ENCODE data around the gene GBA3. TPM values are rescaled to one million over a fixed set of nuclear protein-coding genes. Genes with fewer than 3 reads are reported as not detected.

The GBA3 gene
- total RNA-seq, 4 donors from 2014 or later, result 0.52 TPM; not detected in 3

GRCh38 chr4:22661443-22661842, 31.3 kb upstream of the GBA3 start:
- no peak overlapping the region for H3K4me3 ChIP-seq (ENCODE audit: low read depth, poor library complexity, severe bottlenecking)
- WGBS, 2 donors, result 31 to 40% methylated on average over 6 of the region's 6 CpGs
- DNase-seq (ENCODE audit: low spot score in 2 of 2), result no peak
- TF ChIP-seq POLR2A (IDR thresholded peaks at IDR 0.05), result no peak
- TF ChIP-seq, protein P1, sequence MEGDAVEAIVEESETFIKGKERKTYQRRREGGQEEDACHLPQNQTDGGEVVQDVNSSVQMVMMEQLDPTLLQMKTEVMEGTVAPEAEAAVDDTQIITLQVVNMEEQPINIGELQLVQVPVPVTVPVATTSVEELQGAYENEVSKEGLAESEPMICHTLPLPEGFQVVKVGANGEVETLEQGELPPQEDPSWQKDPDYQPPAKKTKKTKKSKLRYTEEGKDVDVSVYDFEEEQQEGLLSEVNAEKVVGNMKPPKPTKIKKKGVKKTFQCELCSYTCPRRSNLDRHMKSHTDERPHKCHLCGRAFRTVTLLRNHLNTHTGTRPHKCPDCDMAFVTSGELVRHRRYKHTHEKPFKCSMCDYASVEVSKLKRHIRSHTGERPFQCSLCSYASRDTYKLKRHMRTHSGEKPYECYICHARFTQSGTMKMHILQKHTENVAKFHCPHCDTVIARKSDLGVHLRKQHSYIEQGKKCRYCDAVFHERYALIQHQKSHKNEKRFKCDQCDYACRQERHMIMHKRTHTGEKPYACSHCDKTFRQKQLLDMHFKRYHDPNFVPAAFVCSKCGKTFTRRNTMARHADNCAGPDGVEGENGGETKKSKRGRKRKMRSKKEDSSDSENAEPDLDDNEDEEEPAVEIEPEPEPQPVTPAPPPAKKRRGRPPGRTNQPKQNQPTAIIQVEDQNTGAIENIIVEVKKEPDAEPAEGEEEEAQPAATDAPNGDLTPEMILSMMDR (IDR thresholded peaks at IDR 0.05), result no peak
- intact Hi-C loops (cut with DNase I; ENCODE audit: low total_unique reads), result no loop called here

GRCh38 chr4:22667332-22667940, 25.3 kb upstream of the GBA3 start:
- intact Hi-C loops (cut with DNase I; ENCODE audit: low total_unique reads), result no loop called here
- DNase-seq (ENCODE audit: low spot score in 2 of 2), result no peak
- no peak overlapping the region for H3K4me3 ChIP-seq (ENCODE audit: low read depth, poor library complexity, severe bottlenecking)
- WGBS, 2 donors, result 80 to 83% methylated on average over 3 of the region's 3 CpGs
- no peak for TF ChIP-seq POLR2A (IDR thresholded peaks at IDR 0.05)
- TF ChIP-seq, protein P1 (IDR thresholded peaks at IDR 0.05), result no peak

DNA sequence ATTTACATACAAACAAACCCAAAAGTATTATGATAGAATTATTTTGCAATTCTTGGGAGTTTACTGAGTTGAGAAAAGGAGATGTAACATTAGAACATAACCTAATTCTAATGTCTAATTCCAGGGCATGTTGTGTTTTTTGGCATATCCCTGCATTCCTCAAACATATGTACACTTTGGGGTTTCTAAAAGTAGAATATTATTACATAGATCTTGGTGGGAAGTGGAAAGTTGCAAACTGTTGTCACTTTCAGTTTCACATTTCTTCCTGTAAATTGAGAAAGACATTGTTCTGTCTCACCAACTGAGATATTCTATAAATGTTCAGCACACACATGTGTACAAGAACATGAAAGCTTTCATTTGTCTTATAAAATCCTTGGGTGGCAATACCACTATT, 24.4 kb upstream of the GBA3 start:
- DNase-seq (ENCODE audit: low spot score in 2 of 2), result no peak
- intact Hi-C loops (cut with DNase I; ENCODE audit: low total_unique reads), result no loop called here
- TF ChIP-seq POLR2A (IDR thresholded peaks at IDR 0.05), result no peak
- TF ChIP-seq, protein P1 (IDR thresholded peaks at IDR 0.05), result no peak
- H3K4me3 ChIP-seq (ENCODE audit: low read depth, poor library complexity, severe bottlenecking), result no peak overlapping the region

DNA sequence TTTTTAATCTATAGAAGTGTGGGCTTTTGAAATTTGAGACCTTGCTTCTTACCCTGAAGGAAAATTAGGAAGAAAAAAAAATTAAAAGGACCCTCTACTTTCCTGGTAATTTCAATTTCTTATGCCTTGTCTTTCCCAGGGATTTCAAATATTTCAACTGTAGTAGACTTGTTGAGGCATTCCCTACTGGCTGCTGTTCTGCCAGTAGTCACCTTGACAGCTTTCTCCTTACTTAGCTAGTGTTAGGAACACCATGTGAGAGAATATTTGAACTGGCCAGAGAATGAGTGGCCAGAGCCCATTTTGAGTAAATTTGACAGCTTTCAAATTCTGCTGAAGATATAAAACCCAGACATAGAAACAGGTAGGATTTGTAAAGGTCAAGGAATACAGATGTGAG, 24.0 kb upstream of the GBA3 start:
- DNase-seq (ENCODE audit: low spot score in 2 of 2), result no peak
- H3K4me3 ChIP-seq (ENCODE audit: low read depth, poor library complexity, severe bottlenecking), result no peak overlapping the region
- TF ChIP-seq, protein P1 (IDR thresholded peaks at IDR 0.05), result no peak
- TF ChIP-seq POLR2A (IDR thresholded peaks at IDR 0.05), result no peak
- intact Hi-C loops (cut with DNase I; ENCODE audit: low total_unique reads), result no loop called here

DNA sequence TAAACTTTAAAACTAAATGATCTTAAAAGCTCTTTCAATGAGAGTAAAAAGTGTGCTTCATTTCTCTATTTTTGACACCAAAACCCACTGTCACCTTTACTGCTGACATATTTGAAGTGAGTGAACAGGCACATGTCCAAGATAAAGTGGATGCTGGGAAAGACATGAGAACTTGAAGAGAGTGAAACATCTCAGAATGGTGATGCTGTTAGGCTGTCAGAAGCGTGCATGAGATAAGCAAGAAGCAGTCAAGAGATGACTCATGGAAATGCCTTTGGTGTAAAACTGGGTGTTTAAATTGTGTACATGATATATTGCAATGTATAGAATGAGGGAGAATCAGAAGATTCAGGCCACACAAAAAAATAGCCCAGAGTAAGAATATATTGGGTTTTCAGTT, 21.8 kb upstream of the GBA3 start:
- no peak for TF ChIP-seq POLR2A (IDR thresholded peaks at IDR 0.05)
- TF ChIP-seq, protein P1 (IDR thresholded peaks at IDR 0.05), result no peak
- H3K4me3 ChIP-seq (ENCODE audit: low read depth, poor library complexity, severe bottlenecking), result no peak overlapping the region
- WGBS, 2 donors, result 78 to 88% methylated on average over 1 of the region's 1 CpG
- DNase-seq (ENCODE audit: low spot score in 2 of 2), result no peak
- intact Hi-C loops (cut with DNase I; ENCODE audit: low total_unique reads), result no loop called here

DNA sequence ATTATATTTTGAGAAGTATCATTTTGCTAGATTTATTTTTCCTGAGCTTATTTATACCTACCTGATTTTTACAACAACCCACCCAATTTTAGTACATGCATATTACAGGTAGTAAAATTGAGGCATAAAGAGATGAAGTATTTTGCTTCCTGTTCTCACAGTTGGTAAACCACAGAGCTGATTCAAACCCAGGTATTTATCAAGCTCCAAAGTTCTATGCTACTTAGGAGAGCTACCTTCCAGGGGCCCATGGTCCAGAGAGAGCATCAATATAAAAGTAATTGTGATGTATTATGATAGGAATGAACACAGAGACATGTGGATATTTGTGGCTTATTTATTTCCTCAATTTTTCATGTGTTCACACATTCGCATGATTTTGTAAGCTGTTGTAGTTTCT, 20.2 kb upstream of the GBA3 start:
- DNase-seq (ENCODE audit: low spot score in 2 of 2), result no peak
- intact Hi-C loops (cut with DNase I; ENCODE audit: low total_unique reads), result no loop called here
- WGBS, 2 donors, result 68 to 91% methylated on average over 1 of the region's 1 CpG
- H3K4me3 ChIP-seq (ENCODE audit: low read depth, poor library complexity, severe bottlenecking), result no peak overlapping the region
- TF ChIP-seq POLR2A (IDR thresholded peaks at IDR 0.05), result no peak
- TF ChIP-seq, protein P1 (IDR thresholded peaks at IDR 0.05), result no peak
